ENCODE data around the gene NPAS1. TPM values are rescaled to one million over a fixed set of nuclear protein-coding genes. Genes with fewer than 3 reads are reported as not detected.
A peak's percentile ranks its signal among the peaks of the same experiment; 100 is the strongest.

NPAS1 gene
- total RNA-seq, 1 experiment from 2014 or later, result 1.2 TPM

DNA sequence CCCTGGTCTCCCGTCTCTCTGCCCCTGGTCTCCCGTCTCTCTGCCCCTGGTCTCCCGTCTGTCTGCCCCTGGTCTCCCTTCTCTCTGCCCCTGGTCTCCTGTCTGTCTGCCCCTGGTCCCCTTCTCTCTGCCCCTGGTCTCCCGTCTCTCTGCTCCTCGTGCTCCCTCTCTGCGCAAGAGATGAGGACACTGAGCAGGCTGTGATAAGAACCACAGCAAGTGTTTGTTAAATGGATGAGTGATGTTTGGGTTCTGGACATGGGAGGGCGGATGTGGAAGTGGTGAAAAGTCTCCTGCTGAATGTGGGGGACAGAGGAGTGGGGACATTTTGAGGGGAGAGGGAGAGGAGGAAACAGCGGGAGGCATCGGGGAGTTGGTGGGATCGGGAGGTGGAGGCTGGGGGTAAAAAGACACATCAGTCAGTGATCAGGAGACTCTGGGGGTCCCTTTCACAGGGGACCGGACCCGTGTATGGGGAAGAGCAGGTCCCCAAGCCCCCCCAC is 8.0 kb downstream of the NPAS1 start:
- CTCF ChIA-PET, result no interaction called here
- Mint-ChIP-seq H3K27ac (ENCODE audit: unreplicated experiment) (no peak overlapping the region), H3K36me3 (ENCODE audit: insufficient read depth, unreplicated experiment) (peaks cover 8% of the 10 kb centered on the region), H3K4me1 (ENCODE audit: low read depth, unreplicated experiment) (peaks cover 6% of the 10 kb centered on the region), H3K4me3 (ENCODE audit: low read depth, unreplicated experiment) (no peak overlapping the region), H3K27me3 (ENCODE audit: unreplicated experiment) (peaks cover 77% of the 10 kb centered on the region), H3K9me3 (ENCODE audit: low read depth, unreplicated experiment) (no peaks in the 10 kb centered on the region)
- no TSS peak for BruUV-seq (replicated peaks)
- DNase-seq, result no peak
- intact Hi-C loops (cut with micrococcal nuclease; ENCODE audit: unreplicated experiment), result no loop called here
- TF ChIP-seq, protein P1, sequence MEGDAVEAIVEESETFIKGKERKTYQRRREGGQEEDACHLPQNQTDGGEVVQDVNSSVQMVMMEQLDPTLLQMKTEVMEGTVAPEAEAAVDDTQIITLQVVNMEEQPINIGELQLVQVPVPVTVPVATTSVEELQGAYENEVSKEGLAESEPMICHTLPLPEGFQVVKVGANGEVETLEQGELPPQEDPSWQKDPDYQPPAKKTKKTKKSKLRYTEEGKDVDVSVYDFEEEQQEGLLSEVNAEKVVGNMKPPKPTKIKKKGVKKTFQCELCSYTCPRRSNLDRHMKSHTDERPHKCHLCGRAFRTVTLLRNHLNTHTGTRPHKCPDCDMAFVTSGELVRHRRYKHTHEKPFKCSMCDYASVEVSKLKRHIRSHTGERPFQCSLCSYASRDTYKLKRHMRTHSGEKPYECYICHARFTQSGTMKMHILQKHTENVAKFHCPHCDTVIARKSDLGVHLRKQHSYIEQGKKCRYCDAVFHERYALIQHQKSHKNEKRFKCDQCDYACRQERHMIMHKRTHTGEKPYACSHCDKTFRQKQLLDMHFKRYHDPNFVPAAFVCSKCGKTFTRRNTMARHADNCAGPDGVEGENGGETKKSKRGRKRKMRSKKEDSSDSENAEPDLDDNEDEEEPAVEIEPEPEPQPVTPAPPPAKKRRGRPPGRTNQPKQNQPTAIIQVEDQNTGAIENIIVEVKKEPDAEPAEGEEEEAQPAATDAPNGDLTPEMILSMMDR (IDR thresholded peaks at IDR 0.05; ENCODE audit: unreplicated experiment), result no peak

- no peak for DNase-seq
- H3K4me1 Mint-ChIP-seq (ENCODE audit: low read depth, unreplicated experiment), result peaks cover 8% of the 10 kb centered on the region
- TF ChIP-seq, protein P1 (IDR thresholded peaks at IDR 0.05; ENCODE audit: unreplicated experiment), result no peak
- H3K27me3 Mint-ChIP-seq (ENCODE audit: unreplicated experiment), result peaks cover 71% of the 10 kb centered on the region
- CTCF ChIA-PET, result interaction anchor here (0.9 kb wide), 1 partner anchor 14 kb away, joined by 3 read pairs; no protein-coding TSS in a partner anchor
- no peak overlapping the region for H3K4me3 Mint-ChIP-seq (ENCODE audit: low read depth, unreplicated experiment)
- H3K9me3 Mint-ChIP-seq (ENCODE audit: low read depth, unreplicated experiment), result no peaks in the 10 kb centered on the region
- BruUV-seq (replicated peaks), result no TSS peak
- peaks cover 2% of the 10 kb centered on the region for H3K36me3 Mint-ChIP-seq (ENCODE audit: insufficient read depth, unreplicated experiment)
- intact Hi-C loops (cut with micrococcal nuclease; ENCODE audit: unreplicated experiment), result no loop called here
- no peak overlapping the region for H3K27ac Mint-ChIP-seq (ENCODE audit: unreplicated experiment)
These were observed 8.6 kb downstream of the NPAS1 start for GRCh38 chr19:47028195-47028601.

- H3K9me3 Mint-ChIP-seq (ENCODE audit: low read depth, unreplicated experiment), result no peaks in the 10 kb centered on the region
- H3K4me3 Mint-ChIP-seq (ENCODE audit: low read depth, unreplicated experiment), result no peak overlapping the region
- H3K27ac Mint-ChIP-seq (ENCODE audit: unreplicated experiment), result no peak overlapping the region
- intact Hi-C loops (cut with micrococcal nuclease; ENCODE audit: unreplicated experiment), result loop anchor here (1.0 to 10.0 kb wide), 2 partner anchors 19 to 277 kb away; no protein-coding TSS in a partner anchor
- TF ChIP-seq, protein P1 (IDR thresholded peaks at IDR 0.05; ENCODE audit: unreplicated experiment), result peak; percentile 82
- CTCF ChIA-PET, result interaction anchor here (1.3 kb wide), 1 partner anchor 19 kb away, joined by 3 read pairs; no protein-coding TSS in a partner anchor
- H3K4me1 Mint-ChIP-seq (ENCODE audit: low read depth, unreplicated experiment), result peaks cover 24% of the 10 kb centered on the region
- peaks cover 43% of the 10 kb centered on the region for H3K27me3 Mint-ChIP-seq (ENCODE audit: unreplicated experiment)
- peaks cover 21% of the 10 kb centered on the region for H3K36me3 Mint-ChIP-seq (ENCODE audit: insufficient read depth, unreplicated experiment)
- DNase-seq, result peak; percentile 86
- no TSS peak for BruUV-seq (replicated peaks)
These were observed 12.7 kb downstream of the NPAS1 start for GRCh38 chr19:47032171-47032811.

GRCh38 chr19:47035127-47036096 is 15.8 kb downstream of the NPAS1 start:
- no peaks in the 10 kb centered on the region for H3K9me3 Mint-ChIP-seq (ENCODE audit: low read depth, unreplicated experiment)
- TF ChIP-seq, protein P1 (IDR thresholded peaks at IDR 0.05; ENCODE audit: unreplicated experiment), result peak; percentile 99
- BruUV-seq (replicated peaks), result no TSS peak
- peak overlapping the region; percentile 70 for H3K4me3 Mint-ChIP-seq (ENCODE audit: low read depth, unreplicated experiment)
- intact Hi-C loops (cut with micrococcal nuclease; ENCODE audit: unreplicated experiment), result loop anchor here (1.0 to 10.0 kb wide), 2 partner anchors 90 to 281 kb away; no protein-coding TSS in a partner anchor
- peak; percentile 99 for DNase-seq
- CTCF ChIA-PET, result interaction anchor here (0.6 to 1.4 kb wide), 12 partner anchors 12 to 1285 kb away, joined by 3 to 6 read pairs (median 4); partner anchors contain the start of gene ZC3H4
- H3K27me3 Mint-ChIP-seq (ENCODE audit: unreplicated experiment), result peaks cover 11% of the 10 kb centered on the region
- H3K27ac Mint-ChIP-seq (ENCODE audit: unreplicated experiment), result peak overlapping the region; percentile 73
- H3K4me1 Mint-ChIP-seq (ENCODE audit: low read depth, unreplicated experiment), result peaks cover 24% of the 10 kb centered on the region
- peaks cover 30% of the 10 kb centered on the region for H3K36me3 Mint-ChIP-seq (ENCODE audit: insufficient read depth, unreplicated experiment)

Data from Calu3 (cell line).